Measurements from ENCODE around the gene NTM. TPM values are rescaled to one million over a fixed set of nuclear protein-coding genes. Genes with fewer than 3 reads are reported as not detected.

The NTM gene
- total and polyA plus RNA-seq, 9 donors = 0.16 to 8.5 (median 0.55) TPM; not detected in 3

DNA sequence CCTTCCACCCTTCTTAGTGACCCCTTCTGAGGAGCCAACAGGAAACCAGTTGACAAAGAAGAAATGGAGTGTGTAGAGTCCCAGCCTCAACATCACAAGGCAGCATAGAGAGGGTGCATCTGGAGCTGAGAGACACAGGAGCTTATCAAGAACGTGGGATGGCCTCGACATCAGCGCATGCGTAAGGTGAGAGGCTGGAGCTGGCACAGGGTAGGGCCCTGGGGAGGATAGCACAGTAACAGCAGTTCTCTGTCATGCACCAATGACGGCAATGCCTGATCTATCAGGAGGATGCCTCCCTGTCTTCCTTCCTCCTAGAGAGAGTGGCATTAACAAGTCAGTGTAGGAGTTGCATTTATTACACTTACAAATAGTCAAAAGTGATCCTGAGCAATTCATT, 426.1 kb downstream of the NTM start:
- H3K4me1 ChIP-seq (ENCODE audit: insufficient read depth) = no peaks in the 10 kb centered on the region
- H3K4me3 ChIP-seq = no peak overlapping the region
- H3K27me3 ChIP-seq = no peaks in the 10 kb centered on the region
- TF ChIP-seq POLR2A (IDR thresholded peaks at IDR 0.05) = no peak
- no peak for TF ChIP-seq CTCF (IDR thresholded peaks at IDR 0.05)
- no peak for TF ChIP-seq EP300 (IDR thresholded peaks at IDR 0.05)
- no peak overlapping the region for H3K27ac ChIP-seq
- DNase-seq = no peak
- intact Hi-C loops (cut with DNase I) = no loop called here
- no peaks in the 10 kb centered on the region for H3K9me3 ChIP-seq
- 30 to 59% (median 33%) methylated on average over 5 of the region's 5 CpGs for WGBS, 3 donors
- H3K36me3 ChIP-seq = no peaks in the 10 kb centered on the region

- no peak overlapping the region for H3K27ac ChIP-seq
- no peaks in the 10 kb centered on the region for H3K4me1 ChIP-seq (ENCODE audit: insufficient read depth)
- no peaks in the 10 kb centered on the region for H3K36me3 ChIP-seq
- 55 to 84% (median 75%) methylated on average over 2 of the region's 2 CpGs for WGBS, 3 donors
- no peak overlapping the region for H3K4me3 ChIP-seq
- no peaks in the 10 kb centered on the region for H3K27me3 ChIP-seq
- no peaks in the 10 kb centered on the region for H3K9me3 ChIP-seq
- no peak for DNase-seq
- intact Hi-C loops (cut with DNase I) = no loop called here
- no peak for TF ChIP-seq EP300 (IDR thresholded peaks at IDR 0.05)
- no peak for TF ChIP-seq CTCF (IDR thresholded peaks at IDR 0.05)
- no peak for TF ChIP-seq POLR2A (IDR thresholded peaks at IDR 0.05)
These were observed 430.0 kb downstream of the NTM start for GRCh38 chr11:131800452-131800851.

DNA sequence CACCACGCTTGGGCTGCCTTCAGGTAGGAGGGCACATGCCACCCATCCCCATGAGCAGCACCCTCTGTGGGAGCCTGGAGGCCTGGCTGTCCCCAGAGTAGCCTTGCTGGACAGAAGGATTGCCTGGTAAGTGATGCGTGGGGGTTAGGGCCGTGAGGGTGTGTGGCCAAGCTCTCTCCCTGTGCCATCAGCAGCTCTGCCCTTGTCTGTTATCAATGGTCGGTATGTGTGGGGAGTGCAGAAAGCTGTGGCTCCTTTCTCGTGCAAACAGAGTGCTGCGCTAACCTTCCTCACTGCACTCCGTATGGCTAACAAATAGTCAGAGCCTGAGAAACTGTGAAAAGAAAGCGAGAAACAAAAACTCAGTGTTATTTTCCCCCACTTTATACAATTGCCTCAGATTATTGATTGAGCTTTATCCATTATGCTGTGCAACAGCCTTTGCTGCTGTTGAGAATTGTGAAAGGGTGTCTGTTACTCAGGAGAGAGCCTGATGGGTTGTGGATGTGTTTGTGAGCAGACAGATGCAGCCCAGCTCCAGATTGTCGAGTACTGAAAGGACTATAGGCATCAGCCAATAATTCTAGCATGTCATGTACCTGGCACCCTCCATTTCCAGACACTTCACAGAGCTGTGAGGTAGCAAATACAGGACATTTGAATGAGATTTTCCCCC, 432.2 kb downstream of the NTM start:
- TF ChIP-seq EP300 (IDR thresholded peaks at IDR 0.05) (no peak), POLR2A (IDR thresholded peaks at IDR 0.05) (no peak), CTCF (IDR thresholded peaks at IDR 0.05) (no peak)
- no peaks in the 10 kb centered on the region for H3K36me3 ChIP-seq
- no peak for DNase-seq
- H3K4me1 ChIP-seq (ENCODE audit: insufficient read depth) = no peaks in the 10 kb centered on the region
- WGBS, 3 donors = 29 to 43% (median 29%) methylated on average over 9 of the region's 9 CpGs
- intact Hi-C loops (cut with DNase I) = no loop called here
- no peak overlapping the region for H3K27ac ChIP-seq
- H3K4me3 ChIP-seq = no peak overlapping the region
- no peaks in the 10 kb centered on the region for H3K27me3 ChIP-seq
- H3K9me3 ChIP-seq = no peaks in the 10 kb centered on the region

GRCh38 chr11:131807876-131808275, 437.5 kb downstream of the NTM start:
- no peaks in the 10 kb centered on the region for H3K36me3 ChIP-seq
- H3K27me3 ChIP-seq = no peaks in the 10 kb centered on the region
- H3K27ac ChIP-seq = no peak overlapping the region
- no peaks in the 10 kb centered on the region for H3K9me3 ChIP-seq
- H3K4me3 ChIP-seq = no peak overlapping the region
- no peak for DNase-seq
- WGBS, 3 donors = 64 to 76% (median 67%) methylated on average over 2 of the region's 2 CpGs
- intact Hi-C loops (cut with DNase I) = no loop called here
- no peak for TF ChIP-seq CTCF (IDR thresholded peaks at IDR 0.05)
- no peak for TF ChIP-seq EP300 (IDR thresholded peaks at IDR 0.05)
- no peak for TF ChIP-seq POLR2A (IDR thresholded peaks at IDR 0.05)
- no peaks in the 10 kb centered on the region for H3K4me1 ChIP-seq (ENCODE audit: insufficient read depth)
